Colonic mucosa (tissue), 4 donors: ENCODE results near the gene TMEM218. TPM values are rescaled to one million over a fixed set of nuclear protein-coding genes. Genes with fewer than 3 reads are reported as not detected.

Experiments
- DNase-seq: peaks from one replicate; pipeline ENCODE4 v3.0.0-alpha.2; 2020
- H3K27ac ChIP-seq: fragments of 200-600 bp; one replicate; pipeline ENCODE4 v1.8.0; 2021
- H3K27me3 ChIP-seq: fragments of 200-600 bp; one replicate; pipeline ENCODE4 v1.8.0; 2021
- H3K36me3 ChIP-seq: fragments of 200-600 bp; one replicate; pipeline ENCODE4 v1.8.0; 2021
- H3K4me1 ChIP-seq: fragments of 200-600 bp; one replicate; pipeline ENCODE4 v1.8.0; 2021; ENCODE audit warnings: mild to moderate bottlenecking
- H3K4me3 ChIP-seq: fragments of 200-600 bp; one replicate; pipeline ENCODE4 v1.8.0; 2021
- H3K9ac ChIP-seq, 2 donors: one replicate each; pipeline ENCODE4 v1.7.0; 2013; ENCODE audit warnings: control low read depth in 2 of 2, low read depth in 2 of 2, low read length in 2 of 2
- H3K9me3 ChIP-seq: fragments of 200-600 bp; one replicate; pipeline ENCODE4 v1.8.0; 2021
- intact Hi-C: fragments of 100-400 bp; cut with DNase I; formaldehyde crosslinking; loops from one replicate; pipeline ENCODE4 v1.14.1; 2022
- total RNA-seq, 2 donors: library from RNA; stranded (reverse); fragmentation: NEBNext Ultra II Directional in 1 of 2; extraction: Animal tissue kit (Norgen Biotek cat#: 25700) in 1 of 2; gene quantifications; one replicate each; pipeline ENCODE4 v1.2.1, GENCODE V29; 2021
- TF ChIP-seq, protein P1 (sequence below): fragments of 200-600 bp; IDR thresholded peaks from one replicate; pipeline ENCODE4 v1.8.0; 2022; ENCODE audit warnings: antibody characterized with exemption, mild to moderate bottlenecking
- donor health status: healthy.
- donor health status: DM: no; HTN: no; CAD: no.
- donor health status: DM: no; HTN: no; CAD: no.

TMEM218 gene
- total RNA-seq, 2 donors from 2014 or later: 8.7 to 17.3 TPM

DNA sequence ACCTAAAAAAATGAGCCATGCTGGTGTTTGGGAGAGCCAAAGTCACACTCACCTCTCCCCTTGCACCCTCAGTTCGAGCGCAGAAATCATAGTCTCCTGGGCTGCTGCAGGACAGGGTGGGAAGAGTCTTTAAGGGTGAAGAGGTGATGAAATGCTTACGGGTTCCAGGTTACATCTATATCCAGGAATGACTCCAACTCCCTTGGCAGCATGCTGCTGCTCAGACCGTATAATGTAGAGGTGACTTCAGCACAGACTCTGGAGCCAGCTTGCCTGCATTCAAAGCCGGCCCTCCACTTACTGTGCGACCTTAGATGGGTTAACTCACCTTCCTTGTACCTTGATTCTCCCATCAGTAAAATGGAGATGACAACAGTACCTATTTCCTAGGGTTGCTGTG, 35.9 kb upstream of the TMEM218 start:
- intact Hi-C loops: no loop called here
- no peaks in the 10 kb centered on the region for H3K4me1 ChIP-seq
- H3K27ac ChIP-seq: no peak overlapping the region
- H3K9ac ChIP-seq: no peak overlapping the region
- TF ChIP-seq, protein P1, sequence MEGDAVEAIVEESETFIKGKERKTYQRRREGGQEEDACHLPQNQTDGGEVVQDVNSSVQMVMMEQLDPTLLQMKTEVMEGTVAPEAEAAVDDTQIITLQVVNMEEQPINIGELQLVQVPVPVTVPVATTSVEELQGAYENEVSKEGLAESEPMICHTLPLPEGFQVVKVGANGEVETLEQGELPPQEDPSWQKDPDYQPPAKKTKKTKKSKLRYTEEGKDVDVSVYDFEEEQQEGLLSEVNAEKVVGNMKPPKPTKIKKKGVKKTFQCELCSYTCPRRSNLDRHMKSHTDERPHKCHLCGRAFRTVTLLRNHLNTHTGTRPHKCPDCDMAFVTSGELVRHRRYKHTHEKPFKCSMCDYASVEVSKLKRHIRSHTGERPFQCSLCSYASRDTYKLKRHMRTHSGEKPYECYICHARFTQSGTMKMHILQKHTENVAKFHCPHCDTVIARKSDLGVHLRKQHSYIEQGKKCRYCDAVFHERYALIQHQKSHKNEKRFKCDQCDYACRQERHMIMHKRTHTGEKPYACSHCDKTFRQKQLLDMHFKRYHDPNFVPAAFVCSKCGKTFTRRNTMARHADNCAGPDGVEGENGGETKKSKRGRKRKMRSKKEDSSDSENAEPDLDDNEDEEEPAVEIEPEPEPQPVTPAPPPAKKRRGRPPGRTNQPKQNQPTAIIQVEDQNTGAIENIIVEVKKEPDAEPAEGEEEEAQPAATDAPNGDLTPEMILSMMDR: no peak
- H3K9me3 ChIP-seq: no peaks in the 10 kb centered on the region
- H3K4me3 ChIP-seq: no peak overlapping the region
- DNase-seq: no peak
- H3K27me3 ChIP-seq: no peaks in the 10 kb centered on the region
- H3K36me3 ChIP-seq: no peaks in the 10 kb centered on the region

DNA sequence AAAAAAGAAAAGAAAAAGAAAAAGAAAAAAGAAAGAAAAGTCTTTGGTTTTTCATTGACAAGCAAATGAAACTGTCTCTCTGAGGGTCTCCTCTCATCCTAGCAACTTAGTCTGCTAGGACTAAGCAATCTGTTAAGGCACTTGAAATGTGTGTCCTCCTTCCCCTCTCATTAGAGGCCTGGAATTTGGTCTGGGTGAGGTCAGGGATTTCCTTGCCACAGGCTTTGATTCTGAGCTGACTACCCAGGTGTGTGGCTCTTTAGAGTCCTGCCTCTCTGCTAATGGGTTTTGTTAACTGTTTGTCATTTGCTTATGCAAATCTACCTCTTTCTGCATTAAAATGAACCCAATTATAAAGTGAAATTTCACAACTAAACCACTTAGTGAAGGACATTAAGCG, 34.8 kb upstream of the TMEM218 start:
- intact Hi-C loops: no loop called here
- no peak overlapping the region for H3K4me3 ChIP-seq
- H3K27ac ChIP-seq: no peak overlapping the region
- no peak for DNase-seq
- no peak overlapping the region for H3K9ac ChIP-seq
- no peaks in the 10 kb centered on the region for H3K36me3 ChIP-seq
- TF ChIP-seq, protein P1: no peak
- H3K27me3 ChIP-seq: no peaks in the 10 kb centered on the region
- H3K9me3 ChIP-seq: no peaks in the 10 kb centered on the region
- no peaks in the 10 kb centered on the region for H3K4me1 ChIP-seq

DNA sequence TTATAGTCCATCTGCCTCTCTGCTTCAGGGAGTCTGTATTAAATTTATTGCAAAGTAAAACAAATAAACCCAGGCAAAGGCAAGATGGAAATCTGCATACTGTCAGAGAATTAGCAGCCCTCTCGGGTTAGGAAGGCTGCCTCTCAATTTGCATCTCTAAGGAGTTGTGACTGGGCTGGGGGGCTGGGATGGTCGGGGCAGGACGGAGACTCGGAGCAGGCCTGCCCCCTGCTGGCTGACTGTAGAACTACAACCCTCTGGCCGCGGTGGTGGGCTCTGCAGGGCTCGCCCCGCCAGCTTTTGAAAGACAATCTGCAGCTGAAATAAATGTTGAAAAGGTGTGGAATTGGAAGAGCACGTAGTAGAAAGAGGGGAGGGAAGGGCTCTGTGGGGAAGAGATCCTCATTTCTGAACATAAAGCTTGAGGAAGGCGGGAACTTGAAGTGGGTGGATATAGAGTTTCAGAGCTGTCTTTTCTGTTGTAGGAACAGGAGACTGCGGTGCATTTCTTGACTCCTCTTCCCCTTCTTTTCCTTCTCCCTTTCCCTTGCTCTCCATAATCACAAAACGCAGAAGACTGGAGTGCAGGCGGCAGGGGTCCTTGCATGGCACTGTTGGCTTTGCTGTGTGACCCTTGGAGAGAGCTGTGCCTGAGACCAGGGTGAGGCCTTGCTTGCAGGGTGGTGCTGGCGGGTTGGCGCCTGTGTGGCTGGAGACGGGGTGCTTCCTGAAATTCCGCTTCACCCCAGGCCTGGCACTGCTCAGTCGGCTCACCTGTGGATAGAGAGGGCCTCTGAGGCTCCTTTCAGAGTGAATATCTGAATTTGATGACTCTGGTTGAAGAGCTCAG, 30.5 kb upstream of the TMEM218 start:
- Histone ChIP-seq H3K4me1 (no peaks in the 10 kb centered on the region), H3K9me3 (no peaks in the 10 kb centered on the region), H3K27ac (no peak overlapping the region), H3K9ac (no peak overlapping the region), H3K4me3 (no peak overlapping the region), H3K27me3 (no peaks in the 10 kb centered on the region), H3K36me3 (no peaks in the 10 kb centered on the region)
- intact Hi-C loops: loop anchor here (5.0 kb wide), 2 partner anchors 185 to 205 kb away; no protein-coding TSS in a partner anchor
- no peak for DNase-seq
- TF ChIP-seq, protein P1: peak; percentile 97

DNA sequence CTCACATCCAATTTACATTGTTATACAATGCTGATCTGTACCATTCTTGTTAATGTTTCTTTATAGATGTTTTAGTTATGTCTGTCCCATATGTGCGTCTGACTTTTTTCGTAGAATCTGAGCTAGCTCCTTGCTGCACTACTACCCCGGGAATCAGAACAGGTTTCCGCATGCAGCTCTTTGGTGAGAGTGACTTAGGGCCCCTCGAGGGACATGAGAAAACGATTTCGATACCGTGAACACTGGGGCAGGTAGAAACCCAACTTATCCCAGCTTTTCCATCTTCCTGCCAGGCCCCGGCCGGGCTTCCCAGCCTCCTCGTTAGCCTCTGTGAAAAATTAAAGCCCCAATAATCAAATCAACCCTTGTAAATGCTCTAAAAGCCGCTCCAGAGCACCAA, 29.8 kb upstream of the TMEM218 start:
- Histone ChIP-seq H3K27me3 (no peaks in the 10 kb centered on the region), H3K9ac (no peak overlapping the region), H3K9me3 (no peaks in the 10 kb centered on the region), H3K4me1 (no peaks in the 10 kb centered on the region), H3K36me3 (no peaks in the 10 kb centered on the region), H3K4me3 (no peak overlapping the region), H3K27ac (no peak overlapping the region)
- intact Hi-C loops: loop anchor here (5.0 kb wide), 2 partner anchors 184 to 206 kb away; no protein-coding TSS in a partner anchor
- DNase-seq: no peak
- TF ChIP-seq, protein P1: no peak

DNA sequence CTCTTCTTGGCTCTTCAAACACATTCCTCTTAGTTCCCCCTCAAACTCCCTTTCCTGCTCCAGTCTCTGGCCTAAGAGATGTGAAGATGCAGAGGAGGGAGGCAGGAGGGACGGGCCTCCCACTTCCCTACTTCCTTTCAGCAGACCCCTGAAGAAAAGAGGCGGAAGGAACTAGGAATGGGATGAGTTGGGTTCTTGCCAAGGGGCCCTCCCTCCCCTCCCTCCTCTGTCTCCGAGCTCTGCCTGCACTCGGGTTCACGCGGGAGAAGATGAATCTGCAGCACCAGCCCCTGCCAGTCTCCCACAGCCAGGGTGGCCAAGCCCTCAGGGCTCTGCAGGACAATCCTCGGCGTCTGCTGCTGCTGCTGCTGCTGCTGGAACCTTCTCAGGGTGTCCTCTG, 28.8 kb upstream of the TMEM218 start:
- DNase-seq: no peak
- H3K4me3 ChIP-seq: no peak overlapping the region
- intact Hi-C loops: loop anchor here (5.0 kb wide), 2 partner anchors 183 to 207 kb away; no protein-coding TSS in a partner anchor

More for the DNA sequence above, 28.8 kb upstream of the TMEM218 start:
- Histone ChIP-seq H3K4me1 (no peaks in the 10 kb centered on the region), H3K9ac (no peak overlapping the region), H3K9me3 (no peaks in the 10 kb centered on the region), H3K27ac (no peak overlapping the region), H3K27me3 (no peaks in the 10 kb centered on the region), H3K36me3 (no peaks in the 10 kb centered on the region)
- TF ChIP-seq, protein P1: no peak
